DND-41 (cell line): ENCODE results near the gene RAB8B.

Experiments used
- CTCF ChIP-seq: IDR thresholded peaks from 2 replicates; pipeline ENCODE4 v1.5.1; 2012; ENCODE audit warnings: borderline replicate concordance, low read length, moderate library complexity, mild to moderate bottlenecking; ENCODE audit not compliant: poor library complexity, severe bottlenecking; ENCODE audit errors: extremely low read depth
- EZH2 ChIP-seq: IDR thresholded peaks from 3 replicates; pipeline ENCODE4 v1.6.1; 2012; ENCODE audit warnings: borderline replicate concordance, low read depth, mild to moderate bottlenecking, moderate library complexity, low read length, inconsistent platforms; ENCODE audit not compliant: severe bottlenecking

GRCh38 chr15:63261311-63261710 lies 71.9 kb downstream of the RAB8B start:
- TF ChIP-seq EZH2 (no peak), CTCF (no peak)
